HG02840 (cell line): Measurements from ENCODE around the gene TMOD1.
"Not testable (repeated sequence)": the region's sequence is repeated elsewhere in the genome, so short reads cannot be mapped to it uniquely, and the experiment has no call there.

Experiments used
- ATAC-seq: cut with Tn5 transposase; IDR thresholded peaks from one replicate; pipeline ENCODE4 v1.9.1; 2021; ENCODE audit warnings: mild to moderate bottlenecking, moderate library complexity, moderate number of reproducible peaks; ENCODE audit not compliant: unreplicated experiment, low FRiP score

Gene TMOD1

GRCh38 chr9:97497558-97498375 lies 3.7 kb upstream of the TMOD1 start:
- ATAC-seq = not testable (repeated sequence)

- ATAC-seq = not testable (repeated sequence)
These were observed 2.6 kb upstream of the TMOD1 start for GRCh38 chr9:97498846-97499245.

- ATAC-seq = no peak
These were observed 1.2 kb upstream of the TMOD1 start for GRCh38 chr9:97500263-97500662.

- ATAC-seq = no peak
These were observed 695 bp upstream of the TMOD1 start for GRCh38 chr9:97500765-97501176.

- no peak for ATAC-seq
These were observed 431 bp downstream of the TMOD1 start for GRCh38 chr9:97501972-97502221.

- no peak for ATAC-seq
These were observed 937 bp downstream of the TMOD1 start for GRCh38 chr9:97502222-97502983.

- no peak for ATAC-seq
These were observed 1.8 kb downstream of the TMOD1 start for GRCh38 chr9:97502984-97503861.

- ATAC-seq = no peak
These were observed 2.4 kb downstream of the TMOD1 start for GRCh38 chr9:97503862-97504210.

- no peak for ATAC-seq
These were observed 3.1 kb downstream of the TMOD1 start for GRCh38 chr9:97504381-97505216.

- ATAC-seq = no peak
These were observed 4.4 kb downstream of the TMOD1 start for GRCh38 chr9:97505845-97506244.

GRCh38 chr9:97506306-97506705 lies 4.8 kb downstream of the TMOD1 start:
- ATAC-seq = no peak

- ATAC-seq = no peak
These were observed 5.3 kb downstream of the TMOD1 start for GRCh38 chr9:97506787-97507186.

- no peak for ATAC-seq
These were observed 6.0 kb downstream of the TMOD1 start for GRCh38 chr9:97507428-97507984.

- ATAC-seq = no peak
These were observed 7.4 kb downstream of the TMOD1 start for GRCh38 chr9:97508852-97509251.

- no peak for ATAC-seq
These were observed 9.6 kb downstream of the TMOD1 start for GRCh38 chr9:97510797-97511654.

- no peak for ATAC-seq
These were observed 10.4 kb downstream of the TMOD1 start for GRCh38 chr9:97511655-97512427.

GRCh38 chr9:97512966-97513560 lies 11.6 kb downstream of the TMOD1 start:
- ATAC-seq = no peak

- no peak for ATAC-seq
These were observed 13.1 kb downstream of the TMOD1 start for GRCh38 chr9:97514531-97514930.
